K562 (cell line): ENCODE results near the gene USP48. TPM values are rescaled to one million over a fixed set of nuclear protein-coding genes. Genes with fewer than 3 reads are reported as not detected.
A peak's percentile ranks its signal among the peaks of the same experiment; 100 is the strongest.

Source experiments
- ARID4B ChIP-seq: sonication (generic); formaldehyde crosslinking; IDR thresholded peaks from 2 replicates; pipeline ENCODE4 v1.8.0; 2022; ENCODE audit warnings: mild to moderate bottlenecking, missing genetic modification reagents
- JUND ChIP-seq, 2 experiments: IDR thresholded peaks; 2 replicates in 1 of 2; 3 replicates in 1 of 2; pipeline ENCODE4 v1.6.1; 2011; ENCODE audit warnings: borderline replicate concordance in 2 of 2, low read depth in 2 of 2, low read length in 2 of 2, improper control_type of control experiment in 1 of 2, missing biosample characterization in 1 of 2, missing genetic modification characterization in 1 of 2, missing genetic modification reagents in 1 of 2
- L3MBTL2 ChIP-seq: fragments of 450-650 bp; IDR thresholded peaks from 2 replicates; pipeline ENCODE4 v1.6.1; 2016; ENCODE audit warnings: mild to moderate bottlenecking, moderate library complexity
- polyA plus RNA-seq, 8 experiments: library from polyadenylated mRNA; depleted of rRNA in 4 of 8; stranded (reverse) in 5 of 8; unstranded in 3 of 8; fragments of >200 nt; fragmentation: Nextera tagmentation in 2 of 8; fragmentation: Illumina TruSeq in 1 of 8; extraction: Ambion mirVana in 2 of 8; extraction: Trizol in 1 of 8; gene quantifications; 2 replicates each; pipeline versions ENCODE4 v1.2.1 to v1.2.3, GENCODE V29; 2011 to 2014; ENCODE audit warnings: inconsistent platforms in 1 of 8, missing spikeins in 1 of 8
- total RNA-seq, 7 experiments: library from RNA; depleted of rRNA in 6 of 7; stranded (reverse); fragments of >200 nt in 6 of 7; fragmentation: Illumina TruSeq in 2 of 7; extraction: Trizol in 2 of 7; gene quantifications; 2 replicates each; pipeline versions ENCODE4 v1.2.1 to v1.2.3, GENCODE V29; 2011 to 2021; ENCODE audit warnings: low replicate concordance in 1 of 7

The USP48 gene
- total and polyA plus RNA-seq, 9 of the 15 experiments (the other 6 are each of a cell fraction or from before 2014, with no cell fraction given): 23.3 to 123 (median 106) TPM

GRCh38 chr1:21687081-21687529 is 95.8 kb downstream of the USP48 start (continued):
- TF ChIP-seq ARID4B (no peak), L3MBTL2 (peak; percentile 45; the same call in 1 of the 2 replicates), JUND (IDR thresholded peaks at IDR 0.05; ENCODE audit: borderline replicate concordance, low read depth, low read length) (peak; percentile 97), JUND (tag; IDR thresholded peaks at IDR 0.05; ENCODE audit: borderline replicate concordance, low read depth, low read length) (peak; percentile 96)
